GM12872 (cell line): ENCODE results near the gene KLHDC7B.

ENCODE experiments used
- TF ChIP-seq, protein P1 (sequence below): IDR thresholded peaks from 3 replicates; pipeline ENCODE4 v1.5.1; 2011; ENCODE audit warnings: low read depth, mild to moderate bottlenecking, low read length, moderate library complexity; ENCODE audit not compliant: insufficient read depth

Gene KLHDC7B

DNA sequence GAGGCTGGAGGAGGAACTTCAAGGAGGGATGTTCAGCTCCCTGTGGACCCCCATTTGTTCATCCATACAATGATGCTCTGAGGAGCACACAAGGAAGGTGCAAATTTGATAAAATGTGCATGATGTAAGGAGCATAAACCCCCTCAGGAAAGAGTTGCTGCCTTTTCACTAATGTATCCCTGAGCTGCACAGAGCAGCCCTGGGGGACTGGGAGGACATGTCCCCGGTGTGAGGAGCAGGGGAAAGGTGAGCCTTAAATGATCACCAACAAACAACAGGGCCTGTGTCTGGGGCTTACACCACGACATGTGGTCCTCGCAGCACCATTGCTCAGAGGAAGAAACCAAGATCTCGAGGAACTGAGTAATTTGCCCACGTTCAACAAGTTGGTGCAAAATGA lies 51.4 kb downstream of the KLHDC7B start:
- TF ChIP-seq, protein P1, sequence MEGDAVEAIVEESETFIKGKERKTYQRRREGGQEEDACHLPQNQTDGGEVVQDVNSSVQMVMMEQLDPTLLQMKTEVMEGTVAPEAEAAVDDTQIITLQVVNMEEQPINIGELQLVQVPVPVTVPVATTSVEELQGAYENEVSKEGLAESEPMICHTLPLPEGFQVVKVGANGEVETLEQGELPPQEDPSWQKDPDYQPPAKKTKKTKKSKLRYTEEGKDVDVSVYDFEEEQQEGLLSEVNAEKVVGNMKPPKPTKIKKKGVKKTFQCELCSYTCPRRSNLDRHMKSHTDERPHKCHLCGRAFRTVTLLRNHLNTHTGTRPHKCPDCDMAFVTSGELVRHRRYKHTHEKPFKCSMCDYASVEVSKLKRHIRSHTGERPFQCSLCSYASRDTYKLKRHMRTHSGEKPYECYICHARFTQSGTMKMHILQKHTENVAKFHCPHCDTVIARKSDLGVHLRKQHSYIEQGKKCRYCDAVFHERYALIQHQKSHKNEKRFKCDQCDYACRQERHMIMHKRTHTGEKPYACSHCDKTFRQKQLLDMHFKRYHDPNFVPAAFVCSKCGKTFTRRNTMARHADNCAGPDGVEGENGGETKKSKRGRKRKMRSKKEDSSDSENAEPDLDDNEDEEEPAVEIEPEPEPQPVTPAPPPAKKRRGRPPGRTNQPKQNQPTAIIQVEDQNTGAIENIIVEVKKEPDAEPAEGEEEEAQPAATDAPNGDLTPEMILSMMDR: no peak

DNA sequence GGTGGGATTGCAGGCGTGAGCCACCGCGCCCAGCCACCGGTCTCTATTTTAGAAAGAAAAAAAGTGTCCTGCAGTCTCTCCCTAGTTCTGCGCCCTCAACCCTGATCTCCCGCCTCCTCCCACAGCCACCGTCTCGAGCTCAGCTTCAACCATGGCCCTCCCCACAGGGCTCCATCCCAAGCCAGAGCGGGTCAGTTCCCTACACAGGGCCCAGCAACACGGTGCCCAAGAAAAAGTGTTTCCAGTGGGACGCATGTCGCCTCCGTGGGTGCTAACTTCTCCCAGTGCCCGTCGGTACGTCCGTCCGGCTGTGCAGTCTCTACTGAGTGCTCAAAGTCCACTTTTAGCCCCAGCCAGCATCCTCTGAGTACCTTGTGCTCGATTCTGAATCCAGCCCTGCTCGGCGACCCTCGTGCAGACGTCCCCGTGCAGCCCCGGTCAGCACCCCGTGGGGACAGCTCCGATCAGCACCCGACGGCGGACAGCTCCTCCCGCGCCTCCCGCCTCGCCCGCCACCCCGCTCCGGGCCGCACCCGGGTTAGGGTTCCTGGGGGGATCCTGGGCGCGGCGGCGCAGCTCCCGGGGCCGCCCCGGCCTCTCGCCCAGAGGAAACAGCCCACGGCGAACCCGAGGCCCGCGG lies 54.2 kb downstream of the KLHDC7B start:
- TF ChIP-seq, protein P1: no peak

DNA sequence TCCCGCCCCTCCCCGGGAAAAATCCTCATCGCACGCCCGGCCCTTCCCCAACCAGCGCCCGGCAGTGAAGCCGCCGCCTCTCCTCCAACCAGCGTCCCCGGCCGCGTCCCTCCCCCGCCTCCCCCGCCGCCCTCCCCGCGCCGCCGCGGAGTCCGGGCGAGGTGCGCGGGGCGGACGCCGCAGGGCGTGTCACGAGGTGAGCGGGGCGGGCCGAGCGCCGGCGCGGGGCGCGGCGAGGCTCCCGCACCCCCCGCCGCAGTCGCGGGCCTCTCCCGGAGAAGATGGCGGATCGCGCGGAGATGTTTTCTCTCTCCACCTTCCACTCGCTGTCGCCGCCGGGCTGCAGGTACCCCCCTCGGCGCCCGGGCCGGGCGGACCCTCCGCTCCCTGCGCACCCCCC lies 54.8 kb downstream of the KLHDC7B start, which contains the start of gene MAPK8IP2:
Gene MAPK8IP2 (plus strand): TSS at position 256 of the 400 bp plus-strand sequence. CDS start 26 bp downstream, at position 282.
- TF ChIP-seq, protein P1: no peak
